NCI-H2107 treated with DMSO at 0.1 percent for 48 hours (cell line): ENCODE data around the gene SGSM2.

ENCODE experiments used
- DNase-seq: peaks from one replicate; lab custom pipeline; 2025; ENCODE audit not compliant: unreplicated experiment; lab: John Stamatoyannopoulos, UW

Gene SGSM2

GRCh38 chr17:2336215-2336851 lies 968 bp upstream of the SGSM2 start, which contains the start of gene TSR1:
Gene TSR1, minus strand, starts transcription at chr17:2336457. Its CDS starts 30 bp downstream, at chr17:2336427.
- DNase-seq, result peak; percentile 57

DNA sequence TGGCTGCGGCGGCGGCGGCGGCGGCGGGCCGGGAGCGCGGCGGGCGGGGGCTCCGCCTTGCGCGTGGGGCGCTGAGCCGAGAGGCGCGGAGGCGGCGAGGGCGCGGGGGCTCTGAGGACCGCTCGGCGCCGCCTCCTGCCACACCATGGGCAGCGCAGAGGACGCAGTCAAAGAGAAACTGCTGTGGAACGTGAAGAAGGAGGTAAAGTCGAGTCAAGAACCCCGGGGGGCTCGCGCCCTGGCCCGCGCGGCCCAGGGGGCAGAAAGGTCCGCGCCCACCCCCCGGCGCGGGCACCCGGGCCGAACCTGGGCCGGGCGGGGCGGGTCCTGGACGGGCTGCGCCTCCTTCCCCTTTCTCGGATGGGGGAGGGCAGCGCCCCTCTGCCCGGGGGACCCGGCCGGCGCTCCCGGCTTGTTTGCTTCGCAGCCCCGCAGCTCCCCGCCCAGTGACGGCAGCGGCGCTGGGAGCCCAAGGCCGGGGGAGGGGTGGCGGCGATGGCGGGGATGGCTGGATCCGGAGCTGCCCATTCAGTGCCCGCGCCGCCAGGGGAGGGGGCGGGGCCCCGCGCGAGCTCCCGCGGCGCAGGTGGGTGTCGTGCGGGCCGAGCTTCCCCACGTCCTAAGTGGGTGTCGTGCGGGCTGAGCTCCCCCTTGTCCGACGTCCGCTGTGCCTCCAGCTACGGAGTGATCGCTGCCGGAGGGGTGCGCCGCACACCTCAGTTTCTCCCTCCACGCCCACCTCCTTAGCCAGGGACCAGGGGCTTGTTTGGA lies 428 bp downstream of the SGSM2 start:
- no peak for DNase-seq

DNA sequence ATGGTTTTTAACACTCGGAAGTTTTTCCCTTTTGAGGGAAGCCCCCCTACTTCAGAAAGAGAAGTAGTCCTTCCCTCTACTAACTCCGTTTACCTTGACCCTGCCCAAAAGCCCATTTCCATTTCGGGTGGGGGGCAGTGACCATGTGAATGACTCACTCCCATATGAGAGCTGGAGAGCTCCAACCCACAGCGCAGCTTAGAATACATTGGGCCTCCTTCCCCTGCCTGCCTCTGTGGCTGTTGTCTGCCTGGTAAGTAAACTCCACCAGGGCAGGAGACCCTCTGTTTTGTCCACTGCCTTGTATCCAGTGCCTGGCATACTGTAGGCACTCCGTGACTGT lies 985 bp downstream of the SGSM2 start:
- DNase-seq, result no peak

GRCh38 chr17:2343421-2343820 lies 6.1 kb downstream of the SGSM2 start:
- no peak for DNase-seq

GRCh38 chr17:2344528-2344927 lies 7.2 kb downstream of the SGSM2 start:
- no peak for DNase-seq

DNA sequence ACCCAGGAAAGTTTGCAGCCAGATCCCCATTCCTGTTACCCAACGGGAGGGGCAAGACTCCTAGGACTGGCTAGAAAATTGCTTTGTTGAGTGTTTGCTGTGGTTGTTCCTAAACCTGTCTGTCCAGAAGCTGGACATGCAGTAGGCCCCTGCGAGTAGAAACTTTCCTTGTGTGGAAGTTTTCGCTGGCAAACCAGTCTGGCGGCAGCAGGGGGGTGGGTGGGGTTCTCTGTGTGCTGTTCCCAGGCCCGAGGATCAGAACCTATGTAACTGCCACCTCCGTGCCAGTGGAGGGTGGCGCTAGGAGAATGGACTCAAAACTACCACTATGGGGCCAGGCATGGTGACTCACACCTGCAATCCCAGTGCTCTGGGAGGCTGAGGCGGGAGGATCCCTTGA lies 9.2 kb downstream of the SGSM2 start:
- no peak for DNase-seq

GRCh38 chr17:2347805-2348685 lies 10.7 kb downstream of the SGSM2 start:
- DNase-seq, result peak; percentile 68

- DNase-seq, result no peak
Measured at GRCh38 chr17:2351269-2351668, 14.0 kb downstream of the SGSM2 start.

DNA sequence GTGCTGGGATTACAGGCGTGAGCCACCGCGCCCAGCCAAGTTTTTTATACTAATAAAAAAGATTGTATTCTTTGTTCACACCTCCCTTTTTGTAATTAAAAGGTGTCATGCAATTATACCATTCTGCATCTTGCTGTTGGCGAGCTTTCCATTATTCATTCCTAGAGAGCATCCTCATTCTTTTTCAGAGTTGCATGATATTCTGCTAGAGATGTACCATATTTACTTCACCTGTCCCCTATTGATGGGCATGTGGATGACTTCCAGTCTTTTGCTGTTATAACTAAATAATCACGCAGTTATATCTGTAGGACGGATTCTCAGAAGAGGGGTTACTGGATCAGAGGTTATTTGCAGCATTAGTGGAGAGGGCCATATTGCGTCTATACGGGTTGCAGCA lies 17.0 kb downstream of the SGSM2 start:
- DNase-seq, result no peak

- DNase-seq, result no peak
Measured at GRCh38 chr17:2357237-2357636, 19.9 kb downstream of the SGSM2 start.

DNA sequence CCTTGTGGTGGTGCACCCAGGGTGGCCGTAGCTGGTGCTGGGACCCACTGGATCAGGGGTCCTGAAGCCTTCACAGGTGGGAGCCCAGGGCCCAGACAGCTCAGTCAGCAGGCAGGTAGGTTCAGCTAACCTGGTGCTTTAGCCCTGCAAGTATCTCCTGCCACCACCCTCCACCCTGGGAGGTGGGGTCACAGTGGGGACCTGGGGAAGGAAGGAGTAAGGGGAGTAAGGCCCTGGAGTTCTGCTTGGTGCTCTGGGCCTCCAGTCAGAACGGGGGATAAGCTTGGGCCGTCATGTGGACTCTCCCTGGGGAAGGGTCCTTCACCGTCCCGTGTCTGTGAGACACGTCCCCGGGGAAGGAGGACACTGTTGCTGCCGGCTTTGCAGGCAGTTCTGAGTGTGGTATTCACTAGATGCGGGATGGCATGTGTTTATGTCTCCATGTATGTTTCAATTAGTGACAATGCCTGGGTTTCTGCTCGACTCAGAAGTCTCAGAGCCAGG lies 20.7 kb downstream of the SGSM2 start:
- no peak for DNase-seq

GRCh38 chr17:2361010-2361760 lies 23.9 kb downstream of the SGSM2 start:
- no peak for DNase-seq

DNA sequence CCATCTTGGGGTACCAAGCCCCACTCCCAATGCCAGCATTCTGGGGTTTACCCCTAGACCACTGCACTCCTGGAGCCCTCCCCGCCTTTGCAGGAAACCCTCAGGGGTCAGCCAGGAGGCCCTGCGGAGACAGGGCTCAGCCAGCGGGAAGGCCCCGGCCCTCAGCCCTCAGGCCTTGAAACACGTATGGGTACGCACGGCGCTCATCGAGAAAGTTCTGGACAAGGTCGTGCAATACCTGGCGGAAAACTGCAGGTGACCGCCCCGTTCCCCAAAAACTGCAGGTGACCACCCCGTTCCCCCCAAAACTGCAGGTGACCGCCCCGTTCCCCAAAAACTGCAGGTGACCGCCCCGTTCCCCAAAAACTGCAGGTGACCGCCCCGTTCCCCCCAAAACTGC lies 24.7 kb downstream of the SGSM2 start:
- no peak for DNase-seq

GRCh38 chr17:2362416-2362815 lies 25.1 kb downstream of the SGSM2 start:
- no peak for DNase-seq

DNA sequence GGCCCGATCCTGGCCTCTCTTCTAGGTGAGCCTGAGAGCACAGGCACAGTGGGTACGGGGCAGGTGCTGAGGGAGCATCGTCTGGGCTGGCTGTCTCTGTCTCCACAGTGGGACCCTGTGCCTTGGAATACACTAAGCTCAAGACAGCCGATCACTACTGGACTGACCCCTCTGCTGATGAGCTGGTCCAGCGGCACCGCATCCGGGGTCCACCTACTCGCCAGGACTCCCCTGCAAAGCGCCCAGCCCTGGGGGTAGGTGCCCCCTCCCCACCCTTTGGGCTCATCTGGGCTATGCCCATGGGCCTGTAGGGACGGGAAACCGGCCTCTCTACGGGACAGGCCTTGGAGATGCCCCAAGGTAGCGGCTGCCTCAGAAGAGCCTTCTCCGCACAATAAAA lies 25.6 kb downstream of the SGSM2 start:
- DNase-seq, result no peak

DNA sequence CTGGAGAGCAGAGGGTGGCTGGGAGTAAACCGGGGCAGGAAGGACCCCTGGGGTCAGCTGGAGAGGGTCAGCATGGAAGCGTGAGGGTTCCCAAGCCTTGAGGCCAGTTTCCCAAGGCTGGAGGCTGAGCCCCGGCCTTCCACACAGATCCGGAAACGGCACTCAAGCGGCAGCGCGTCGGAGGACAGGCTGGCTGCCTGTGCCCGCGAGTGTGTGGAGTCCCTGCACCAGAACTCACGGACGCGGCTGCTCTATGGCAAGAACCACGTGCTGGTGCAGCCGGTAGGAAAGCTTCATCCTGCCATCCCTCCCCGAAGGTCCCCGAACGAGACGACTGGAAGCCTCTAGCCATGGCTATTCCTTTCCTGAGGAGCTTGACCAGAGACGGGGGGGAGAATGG lies 26.0 kb downstream of the SGSM2 start:
- no peak for DNase-seq

DNA sequence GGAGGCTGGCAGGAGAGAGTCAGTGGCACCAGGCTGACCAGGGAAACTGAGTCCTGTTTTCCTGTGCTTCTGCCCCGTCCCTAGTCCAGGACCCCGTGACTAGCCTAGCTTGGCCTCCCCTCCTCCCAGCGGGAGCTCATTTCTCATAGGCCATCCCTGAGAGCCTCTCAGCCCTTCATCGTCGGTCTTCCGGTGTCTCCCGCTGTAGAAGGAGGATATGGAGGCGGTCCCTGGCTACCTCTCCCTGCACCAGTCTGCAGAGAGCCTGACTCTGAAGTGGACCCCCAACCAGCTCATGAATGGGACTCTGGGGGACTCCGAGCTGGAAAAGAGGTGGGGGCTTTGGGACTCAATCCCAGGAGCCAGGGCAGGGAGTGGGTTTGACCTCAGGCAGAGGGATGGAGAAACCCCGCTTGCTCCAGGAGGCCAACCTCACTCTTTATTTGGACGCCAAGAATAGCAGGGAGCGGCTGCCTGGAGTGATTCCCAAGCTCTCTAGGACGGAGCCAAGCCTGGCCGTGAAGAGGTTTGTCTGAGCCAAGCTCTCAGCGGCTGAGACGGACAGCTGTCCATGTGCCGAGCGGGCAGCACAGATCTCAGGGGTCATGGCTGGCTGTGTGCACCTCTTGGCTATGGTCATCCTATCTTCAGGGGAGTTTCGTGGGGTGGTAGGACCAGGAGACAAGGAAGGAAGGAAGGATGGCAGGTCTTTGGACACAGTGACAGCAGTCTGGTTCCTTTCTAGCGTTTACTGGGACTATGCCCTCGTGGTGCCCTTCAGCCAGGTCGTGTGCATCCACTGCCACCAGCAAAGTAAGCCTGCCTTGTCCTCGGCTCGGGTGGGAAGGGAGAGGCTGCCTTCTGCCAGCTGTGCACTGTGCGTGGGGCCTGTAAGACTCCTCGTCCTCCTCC lies 26.8 kb downstream of the SGSM2 start:
- no peak for DNase-seq

GRCh38 chr17:2364763-2365116 lies 27.4 kb downstream of the SGSM2 start:
- DNase-seq, result no peak

GRCh38 chr17:2365132-2365531 lies 27.8 kb downstream of the SGSM2 start:
- no peak for DNase-seq
